ENCODE results near the gene CHD9.
"Not testable (repeated sequence)": the region's sequence is repeated elsewhere in the genome, so short reads cannot be mapped to it uniquely, and the experiment has no call there.

CHD9 gene, protein sequence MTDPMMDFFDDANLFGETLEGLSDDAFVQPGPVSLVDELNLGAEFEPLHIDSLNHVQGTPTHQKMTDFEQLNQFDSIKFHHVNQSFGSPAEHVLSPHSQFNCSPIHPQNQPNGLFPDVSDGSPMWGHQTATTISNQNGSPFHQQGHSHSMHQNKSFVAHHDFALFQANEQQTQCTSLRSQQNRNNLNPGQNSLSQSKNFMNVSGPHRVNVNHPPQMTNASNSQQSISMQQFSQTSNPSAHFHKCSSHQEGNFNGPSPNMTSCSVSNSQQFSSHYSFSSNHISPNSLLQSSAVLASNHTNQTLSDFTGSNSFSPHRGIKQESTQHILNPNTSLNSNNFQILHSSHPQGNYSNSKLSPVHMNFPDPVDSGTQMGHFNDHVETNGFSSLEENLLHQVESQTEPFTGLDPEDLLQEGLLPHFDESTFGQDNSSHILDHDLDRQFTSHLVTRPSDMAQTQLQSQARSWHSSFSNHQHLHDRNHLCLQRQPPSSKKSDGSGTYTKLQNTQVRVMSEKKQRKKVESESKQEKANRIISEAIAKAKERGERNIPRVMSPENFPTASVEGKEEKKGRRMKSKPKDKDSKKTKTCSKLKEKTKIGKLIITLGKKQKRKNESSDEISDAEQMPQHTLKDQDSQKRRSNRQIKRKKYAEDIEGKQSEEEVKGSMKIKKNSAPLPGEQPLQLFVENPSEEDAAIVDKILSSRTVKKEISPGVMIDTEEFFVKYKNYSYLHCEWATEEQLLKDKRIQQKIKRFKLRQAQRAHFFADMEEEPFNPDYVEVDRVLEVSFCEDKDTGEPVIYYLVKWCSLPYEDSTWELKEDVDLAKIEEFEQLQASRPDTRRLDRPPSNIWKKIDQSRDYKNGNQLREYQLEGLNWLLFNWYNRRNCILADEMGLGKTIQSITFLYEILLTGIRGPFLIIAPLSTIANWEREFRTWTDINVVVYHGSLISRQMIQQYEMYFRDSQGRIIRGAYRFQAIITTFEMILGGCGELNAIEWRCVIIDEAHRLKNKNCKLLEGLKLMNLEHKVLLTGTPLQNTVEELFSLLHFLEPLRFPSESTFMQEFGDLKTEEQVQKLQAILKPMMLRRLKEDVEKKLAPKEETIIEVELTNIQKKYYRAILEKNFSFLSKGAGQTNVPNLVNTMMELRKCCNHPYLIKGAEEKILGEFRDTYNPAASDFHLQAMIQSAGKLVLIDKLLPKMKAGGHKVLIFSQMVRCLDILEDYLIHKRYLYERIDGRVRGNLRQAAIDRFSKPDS (N-terminal part only)

DNA sequence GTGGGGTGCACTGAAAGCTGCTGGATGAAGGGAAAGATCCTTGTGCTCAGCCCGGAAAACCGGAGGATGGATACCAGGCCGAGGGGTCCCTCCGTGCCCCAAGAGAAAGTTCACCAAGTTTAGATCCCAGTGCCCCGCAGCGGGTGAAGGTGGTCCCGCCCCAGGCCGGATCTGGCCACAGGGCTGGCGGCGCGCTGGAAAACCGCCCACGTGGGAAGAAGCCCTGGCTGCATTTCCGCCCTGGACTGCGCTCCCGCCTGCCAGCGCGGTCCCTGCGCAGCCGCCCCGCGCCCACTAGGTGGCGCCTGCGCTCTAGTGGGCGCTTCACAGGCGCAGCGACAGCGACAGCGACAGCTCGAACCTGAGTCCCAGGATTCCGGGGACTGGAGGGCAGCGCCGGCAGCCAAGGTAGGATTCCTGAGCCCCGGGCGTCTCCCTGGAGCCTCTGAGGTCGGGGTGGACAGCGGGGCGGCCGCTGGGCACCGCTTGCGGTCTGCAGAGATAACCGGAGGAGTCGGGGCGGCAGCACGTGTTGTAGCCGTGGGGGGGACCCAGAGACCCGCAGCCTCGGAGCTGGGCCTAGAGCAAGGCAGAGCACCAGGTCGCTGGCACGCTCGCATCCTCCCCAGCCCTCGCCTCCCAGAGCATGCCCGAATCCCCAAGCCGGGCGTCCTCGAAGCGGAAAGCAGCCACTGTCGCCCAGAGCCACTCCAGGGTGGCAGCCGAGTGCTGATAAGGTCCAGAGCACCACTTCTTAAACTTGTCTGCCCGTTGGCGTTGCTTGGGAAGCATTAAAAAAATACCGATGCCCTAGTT, at the start of gene CHD9:
CHD9 (plus strand) TSS at position 322 of the 816 bp plus-strand sequence. CDS start 101,099 bp downstream, outside the sequence.
- DNase-seq: peak; percentile 73

DNA sequence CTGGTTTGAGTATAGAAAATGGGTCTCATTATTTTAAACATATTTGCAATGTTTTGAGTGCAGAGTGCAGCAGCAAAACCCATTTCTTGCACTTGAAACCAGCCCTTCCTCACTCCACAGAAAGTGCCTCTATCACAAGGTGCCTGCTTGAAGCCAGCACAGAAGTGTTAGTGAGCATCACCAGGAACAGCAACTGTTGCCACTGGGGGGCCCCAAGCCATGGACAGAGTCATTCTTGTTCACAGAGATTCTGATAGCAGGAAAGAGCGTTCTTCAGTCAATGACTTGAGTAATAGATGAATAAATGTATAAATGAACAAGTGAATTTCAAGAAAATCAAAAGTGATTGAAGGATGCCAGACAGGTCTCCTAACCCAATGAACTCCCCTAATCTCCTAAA, 47.7 kb upstream of the CHD9 start:
- no peak for DNase-seq

DNA sequence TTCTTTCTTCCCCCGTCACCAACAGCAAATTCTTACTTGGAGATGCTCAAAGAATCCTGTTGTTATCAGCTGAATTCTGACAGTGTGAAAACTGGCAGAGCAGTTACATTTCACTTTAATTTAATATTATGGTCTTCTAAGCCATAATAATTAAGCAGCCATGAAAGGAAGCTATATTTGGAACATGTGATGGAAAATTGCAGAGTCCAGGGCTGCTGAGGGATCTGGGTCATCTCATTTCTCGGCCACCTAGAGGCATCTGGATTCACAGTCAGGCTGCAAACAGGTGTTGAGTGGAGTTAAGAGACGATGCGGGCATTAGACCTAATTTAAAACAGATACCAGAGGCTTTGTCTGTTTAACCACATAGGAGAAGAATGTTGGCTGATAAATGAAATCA, 40.5 kb upstream of the CHD9 start:
- DNase-seq: no peak

DNA sequence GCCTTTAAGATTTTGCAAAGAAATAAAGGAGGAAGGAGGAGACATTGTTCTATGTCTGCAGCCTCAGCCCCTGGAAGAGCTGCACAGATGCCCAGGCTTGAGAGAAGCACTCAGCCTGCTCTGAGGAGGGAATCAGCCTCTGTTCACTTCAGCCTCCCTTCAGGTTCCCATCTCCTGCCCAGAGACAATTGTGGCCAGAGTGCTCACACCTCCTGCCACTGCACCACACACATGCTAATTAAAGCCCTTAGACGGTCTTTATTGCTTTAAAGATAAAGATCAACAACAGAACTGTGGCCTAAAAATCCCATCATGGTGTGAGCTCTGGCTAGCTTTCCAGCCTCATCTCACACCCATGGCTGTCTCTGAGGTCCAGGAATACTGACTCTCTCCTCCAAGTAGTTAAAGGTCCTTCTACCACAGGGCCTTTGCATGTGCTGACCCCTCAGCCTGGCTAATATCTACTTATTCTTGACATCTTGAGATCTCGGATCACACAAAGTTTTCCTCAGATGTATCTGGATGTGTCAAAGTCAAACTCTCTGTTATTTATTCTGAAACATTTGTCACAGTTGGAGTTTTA, 35.9 kb upstream of the CHD9 start:
- DNase-seq: no peak

DNA sequence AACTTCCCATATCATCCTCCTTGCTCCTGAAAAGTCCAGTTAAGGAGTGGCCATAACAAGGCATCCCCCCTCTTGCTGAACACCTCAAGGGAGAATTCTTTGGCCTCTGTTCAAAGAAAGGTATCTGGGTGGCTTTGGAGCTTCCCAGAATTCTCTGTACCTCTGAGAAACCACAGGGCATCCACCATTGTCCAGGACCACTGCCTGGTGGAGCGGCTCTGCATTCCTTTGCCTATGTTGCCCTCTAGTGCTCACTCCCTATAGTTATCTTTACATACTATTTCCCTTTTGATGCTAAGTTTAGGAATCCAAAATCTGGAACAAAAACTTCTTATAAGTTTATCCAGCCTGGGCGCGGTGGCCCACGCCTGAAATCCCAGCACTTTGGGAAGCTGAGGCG, 32.4 kb upstream of the CHD9 start:
- DNase-seq: no peak

DNA sequence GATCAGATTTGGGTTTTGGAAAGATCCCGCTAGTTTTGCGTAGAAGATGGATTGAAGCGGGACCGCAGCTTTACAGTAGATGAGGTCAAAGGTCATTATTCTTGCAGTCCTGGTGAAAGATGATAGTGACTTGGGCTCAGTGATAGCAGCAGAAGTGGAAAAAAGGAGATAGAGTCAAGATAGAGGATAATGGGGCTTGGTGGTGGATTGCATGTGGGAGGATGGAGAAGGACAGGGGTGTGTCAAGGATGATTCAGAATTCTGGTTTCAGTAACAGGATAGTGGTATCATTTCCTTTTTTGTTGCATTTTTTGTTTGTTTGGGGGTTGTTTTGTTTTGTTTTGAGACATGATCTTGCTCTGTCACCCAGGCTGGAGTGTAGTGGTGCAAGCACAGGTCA, 30.7 kb upstream of the CHD9 start:
- DNase-seq: no peak

DNA sequence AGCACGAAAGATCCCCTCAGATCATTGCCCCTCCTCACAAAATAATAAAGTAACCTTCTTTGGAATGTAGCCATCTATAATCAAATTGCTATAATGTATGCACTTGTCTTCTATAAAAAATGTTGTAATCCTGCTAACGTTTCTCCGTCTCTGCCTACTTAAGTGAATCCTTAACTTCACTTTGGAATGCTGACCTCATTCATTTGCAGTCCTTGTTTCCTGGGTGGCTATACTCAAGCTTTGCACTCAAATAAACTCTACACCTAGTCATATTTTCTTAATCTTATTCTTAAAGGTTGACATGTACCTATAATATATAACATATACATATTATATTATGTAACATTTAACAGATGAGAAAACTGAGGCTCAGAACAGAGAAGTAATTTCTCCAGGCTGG, 24.8 kb upstream of the CHD9 start:
- no peak for DNase-seq

DNA sequence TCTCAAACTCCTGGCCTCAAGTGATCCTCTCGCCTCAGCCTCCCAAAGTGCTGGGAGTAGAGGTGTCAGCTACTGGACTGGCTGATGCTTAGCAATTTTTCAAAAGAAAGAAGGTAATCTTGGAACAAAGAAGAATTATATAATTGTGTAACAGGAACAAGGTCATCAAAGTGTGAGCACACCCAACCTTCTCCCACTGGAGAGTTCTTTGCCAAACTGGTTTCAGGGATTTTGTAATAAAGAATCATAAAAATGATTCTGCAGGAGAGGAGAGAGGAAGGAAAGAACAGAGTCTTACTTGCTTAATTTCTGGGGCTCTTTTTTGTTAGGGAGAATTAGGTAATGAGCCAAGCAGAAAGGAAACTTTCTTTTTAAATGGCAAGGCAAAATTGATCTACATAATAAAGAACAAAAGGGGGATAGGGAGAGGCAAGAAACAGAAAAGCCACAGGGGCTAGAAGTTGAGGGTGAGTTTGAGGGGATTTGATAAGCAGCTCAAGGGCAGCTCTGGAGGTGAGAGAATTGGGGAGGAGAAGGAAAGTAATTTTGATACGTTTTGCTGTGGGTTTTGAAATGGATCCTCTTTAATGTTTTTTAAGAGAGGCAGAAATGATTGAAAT, 23.4 kb upstream of the CHD9 start:
- no peak for DNase-seq

DNA sequence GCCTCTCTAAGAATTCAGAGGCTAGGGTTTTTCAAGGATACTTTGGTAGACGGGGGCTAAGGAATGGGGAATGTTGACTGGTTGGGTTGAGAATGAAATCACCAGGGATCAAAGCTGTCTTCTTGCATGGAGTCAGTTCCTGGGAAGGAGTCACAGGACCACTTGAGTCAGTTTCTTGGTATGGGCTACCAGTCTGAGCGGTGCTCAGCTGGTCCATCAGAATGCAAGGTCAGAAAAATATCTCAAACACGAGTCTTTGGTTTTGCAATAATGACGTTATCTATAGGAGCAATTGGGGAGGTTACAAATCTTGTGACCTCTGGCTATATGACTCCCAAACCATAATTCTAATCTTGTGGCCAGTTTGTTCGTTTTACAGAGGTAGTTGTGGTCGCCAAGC, 20.5 kb upstream of the CHD9 start:
- DNase-seq: no peak

DNA sequence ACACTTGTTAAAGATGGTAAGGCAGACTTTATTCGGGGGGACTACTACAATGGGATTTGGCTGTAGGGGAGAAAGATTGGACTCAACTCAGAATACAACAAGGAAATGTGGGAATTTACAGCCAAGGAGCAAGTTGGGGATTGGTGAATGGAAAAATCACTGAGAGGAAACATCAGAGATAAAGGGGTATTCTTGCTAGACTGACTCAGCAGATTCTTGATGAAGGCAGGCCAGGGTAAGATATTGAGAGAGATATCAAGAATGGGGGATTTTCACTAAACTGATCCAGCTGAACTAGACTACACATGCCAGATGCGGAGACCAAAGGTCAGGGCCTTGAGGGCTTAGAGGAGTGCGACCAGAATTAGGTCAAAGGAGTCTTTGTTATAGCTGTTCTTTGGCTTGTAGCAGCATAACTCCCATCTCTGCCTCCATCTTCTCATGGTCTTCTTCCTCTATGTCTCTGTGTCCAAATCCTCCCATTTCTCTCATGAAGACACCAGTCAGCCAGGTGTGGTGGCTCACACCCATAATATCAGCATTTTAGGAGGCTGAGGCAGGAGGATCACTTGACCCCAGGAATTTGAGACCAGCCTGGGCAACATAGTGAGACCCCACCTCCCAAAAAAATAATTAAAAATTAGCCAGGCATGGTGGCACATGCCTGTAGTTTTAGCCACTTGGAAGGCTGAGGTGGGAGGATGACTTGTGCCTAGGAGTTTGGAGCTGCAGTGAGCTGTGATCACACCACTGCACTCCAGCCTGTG, 19.4 kb upstream of the CHD9 start:
- no peak for DNase-seq

DNA sequence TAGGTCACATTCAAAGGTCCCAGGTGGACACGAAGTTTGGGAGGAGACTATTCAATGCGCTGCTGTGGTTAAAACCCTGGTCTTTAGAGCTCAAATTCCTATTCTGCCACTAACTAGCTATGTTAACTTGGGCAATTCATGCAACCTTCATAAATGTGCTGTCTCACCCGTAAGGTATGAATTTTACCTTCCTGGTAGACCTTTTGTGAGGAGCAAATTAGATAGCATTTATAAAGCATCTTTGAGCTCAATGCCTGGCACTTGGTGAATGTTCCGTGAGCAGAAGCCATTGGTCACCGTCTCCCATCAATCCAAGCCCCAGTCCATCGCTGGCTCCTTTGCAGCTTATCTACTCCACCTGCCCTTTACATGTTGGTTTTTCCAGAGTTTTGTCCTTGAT, 18.7 kb upstream of the CHD9 start:
- DNase-seq: no peak

DNA sequence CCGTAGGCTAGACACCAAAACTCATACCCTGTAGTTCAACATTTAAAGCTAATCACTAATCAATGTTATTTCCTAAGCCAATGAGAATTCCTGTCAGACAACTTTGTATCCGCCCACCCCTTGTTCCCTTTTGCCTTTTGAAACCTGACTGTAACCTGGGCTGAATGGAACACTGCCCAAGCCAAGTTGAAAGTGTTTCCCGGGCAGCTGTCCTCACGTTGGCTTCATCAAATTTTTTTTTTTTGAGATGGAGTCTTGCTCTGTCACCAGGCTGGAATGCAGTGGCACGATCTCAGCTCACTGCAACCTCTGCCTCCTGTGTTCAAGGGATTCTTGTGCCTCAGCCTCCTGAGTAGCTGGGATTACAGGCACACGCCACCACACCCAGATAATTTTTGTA, 18.1 kb upstream of the CHD9 start:
- not testable (repeated sequence) for DNase-seq

DNA sequence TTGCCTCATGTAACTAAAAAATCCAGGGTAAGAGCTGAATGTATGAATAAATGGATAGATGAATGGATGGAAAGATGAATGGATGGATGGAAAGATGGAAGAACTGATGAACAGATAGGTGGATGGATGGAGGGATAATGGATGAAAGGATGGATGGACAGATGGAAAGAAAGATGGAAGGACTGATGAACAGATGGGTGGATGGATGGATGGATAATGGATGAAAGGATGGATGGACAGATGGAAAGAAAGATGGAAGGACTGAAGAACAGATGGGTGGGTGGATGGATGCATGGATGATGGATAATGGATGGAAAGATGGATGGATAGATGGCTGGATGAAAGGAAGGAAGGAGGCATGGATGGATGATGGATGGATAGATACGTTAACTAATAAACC, 14.0 kb upstream of the CHD9 start:
- no peak for DNase-seq

DNA sequence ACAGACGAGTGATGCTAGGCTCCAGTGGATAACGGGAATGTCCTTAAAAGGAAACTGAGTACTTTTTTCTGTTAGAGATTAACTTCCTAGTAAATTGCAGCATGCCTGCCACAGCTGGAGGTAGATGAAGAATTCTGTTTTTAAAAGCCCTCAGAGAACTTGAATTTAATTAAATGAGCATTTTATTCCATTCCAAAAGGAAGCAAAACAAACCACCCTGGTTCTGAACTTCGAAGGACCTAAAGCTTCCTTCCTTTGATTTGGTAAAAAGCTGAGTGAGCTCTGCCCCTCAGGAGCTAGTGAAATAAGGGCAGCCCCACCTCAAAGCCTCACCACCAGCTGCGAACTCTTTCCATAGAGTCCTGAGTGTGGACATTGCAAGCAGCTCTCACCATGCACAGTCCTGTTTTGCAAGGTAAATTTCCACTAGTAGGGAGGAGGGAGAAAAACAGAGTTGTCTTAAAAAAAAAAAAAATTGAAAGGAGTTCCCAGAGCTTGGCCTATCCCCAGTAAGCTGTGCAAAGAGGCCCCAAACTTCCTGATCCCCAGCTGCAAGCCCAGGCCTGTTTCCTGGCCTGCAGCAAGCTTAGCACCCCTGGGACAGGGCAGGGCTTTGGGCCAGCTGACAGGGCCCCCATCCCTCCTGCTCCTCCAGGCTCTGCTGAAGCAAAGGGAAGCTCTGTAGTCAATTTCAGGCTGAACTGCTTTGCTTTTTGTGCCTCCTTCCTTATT, 13.3 kb upstream of the CHD9 start:
- no peak for DNase-seq

DNA sequence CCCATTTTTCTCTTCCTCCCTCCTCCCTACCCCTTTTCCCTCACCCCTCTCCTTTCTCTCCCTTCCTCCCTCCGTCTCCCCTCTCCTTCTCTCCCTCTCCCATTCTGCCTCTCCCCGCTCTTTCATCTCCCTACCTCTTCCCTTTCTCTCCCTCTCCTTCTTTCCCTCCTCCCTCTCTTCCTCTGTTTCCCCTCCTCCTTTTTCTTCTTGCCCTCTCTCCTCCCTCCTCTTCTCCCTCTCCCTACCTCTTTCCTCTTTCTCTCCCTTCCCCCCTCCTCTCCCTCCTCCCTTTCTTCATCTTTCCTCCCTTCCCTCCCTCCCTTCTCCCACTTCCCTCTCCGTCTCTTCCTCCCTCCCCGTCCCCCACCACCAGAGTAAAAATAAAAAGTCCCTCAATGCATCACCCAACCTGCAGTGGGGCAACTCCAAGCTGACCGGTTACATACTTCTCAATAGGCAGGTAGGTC, 12.5 kb upstream of the CHD9 start:
- no peak for DNase-seq

DNA sequence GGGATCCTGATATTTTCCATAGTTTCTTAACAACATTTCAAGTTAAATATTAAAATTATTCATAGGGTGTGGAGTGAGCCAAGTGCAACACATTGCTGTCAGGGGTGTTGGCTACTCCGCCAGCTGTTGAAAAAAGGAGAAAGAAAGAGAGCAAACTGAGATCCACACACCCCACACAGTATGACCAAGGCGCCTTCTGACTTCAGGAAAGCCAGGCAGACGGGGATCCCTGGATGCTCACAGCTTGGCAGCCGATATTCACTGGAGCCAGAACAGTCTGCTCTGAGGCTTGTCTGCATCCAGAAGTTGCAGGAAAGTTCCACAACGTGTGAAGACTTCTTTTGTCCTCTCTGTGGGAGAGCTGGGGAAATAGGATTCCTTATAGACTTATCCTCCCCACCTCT, 11.4 kb upstream of the CHD9 start:
- no peak for DNase-seq

DNA sequence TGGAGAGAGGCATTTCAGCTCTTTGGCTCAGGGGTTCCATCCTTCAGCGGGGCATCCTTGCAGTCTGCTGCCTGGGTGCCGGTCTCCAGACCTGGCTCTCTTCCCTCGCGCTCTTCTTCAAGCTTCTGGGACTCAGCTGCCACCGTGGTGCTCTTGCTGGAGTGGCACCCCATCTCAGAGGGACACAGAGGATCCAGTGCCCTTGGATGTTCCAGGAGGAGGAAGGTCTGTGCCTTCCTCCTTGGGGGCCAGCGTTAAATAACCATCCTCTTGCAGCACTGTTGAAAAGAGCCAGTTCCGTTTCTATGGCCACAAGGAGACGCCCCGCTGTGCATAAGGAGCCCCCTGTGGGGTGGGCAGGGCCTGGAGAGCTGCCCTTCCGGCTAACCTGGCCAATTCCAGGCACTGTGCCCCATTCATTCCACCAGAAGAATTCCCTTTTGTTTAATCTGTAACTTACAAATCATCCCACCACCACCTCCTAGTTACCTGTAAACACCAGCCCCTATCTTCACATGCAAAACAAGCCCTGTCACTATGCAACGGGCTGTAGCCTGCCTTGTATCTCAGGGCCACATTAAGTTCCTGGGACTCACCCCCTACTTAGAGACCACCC, 10.7 kb upstream of the CHD9 start:
- no peak for DNase-seq

DNA sequence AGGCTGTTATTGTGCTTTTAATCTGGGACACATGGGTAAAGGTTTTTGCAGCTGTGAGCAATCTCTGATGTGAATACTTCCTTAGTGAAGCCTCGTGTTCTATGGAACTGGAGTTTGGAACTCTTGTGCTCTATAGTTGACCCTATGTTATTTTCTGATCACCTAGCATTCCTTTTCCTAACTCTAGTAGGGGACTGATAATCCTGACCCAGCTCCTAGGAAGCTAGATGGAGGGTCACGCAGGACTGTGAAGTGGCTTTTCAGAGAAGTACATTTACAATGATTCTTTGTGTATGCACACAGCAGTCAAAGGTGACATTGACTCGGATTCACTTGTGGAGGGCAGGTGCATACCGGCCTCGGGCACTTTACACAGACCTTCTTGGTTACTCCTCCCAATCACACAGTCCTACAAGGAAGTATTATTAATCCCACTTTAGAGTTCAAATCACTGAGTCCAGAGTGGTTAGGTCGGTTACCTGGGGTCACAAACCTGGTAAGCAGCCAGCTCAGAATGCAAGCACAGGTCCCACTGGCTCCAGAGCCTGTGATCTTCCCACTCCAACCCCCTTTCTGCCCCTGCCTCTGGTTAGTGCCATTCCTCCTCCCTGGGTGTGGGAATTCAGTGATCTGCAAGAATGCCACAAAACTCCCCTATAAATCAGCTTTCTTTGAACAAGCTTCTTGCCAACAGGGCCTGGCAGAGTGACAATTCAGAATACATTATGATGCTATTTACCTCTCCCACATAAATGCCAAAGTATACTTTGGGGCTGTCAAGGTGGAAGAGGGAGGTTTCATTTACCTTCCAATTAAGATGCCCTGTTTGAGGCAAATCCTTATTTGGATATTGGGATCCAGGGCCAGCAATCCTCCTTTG, 9.2 kb upstream of the CHD9 start:
- DNase-seq: no peak

Data from GOT3 (cell line).